ENCODE data around the gene HSD11B2. TPM values are rescaled to one million over a fixed set of nuclear protein-coding genes. Genes with fewer than 3 reads are reported as not detected.
A peak's percentile ranks its signal among the peaks of the same experiment; 100 is the strongest.

HSD11B2 gene
- total RNA-seq, 2 experiments from 2014 or later: 0.71 to 1.3 TPM

DNA sequence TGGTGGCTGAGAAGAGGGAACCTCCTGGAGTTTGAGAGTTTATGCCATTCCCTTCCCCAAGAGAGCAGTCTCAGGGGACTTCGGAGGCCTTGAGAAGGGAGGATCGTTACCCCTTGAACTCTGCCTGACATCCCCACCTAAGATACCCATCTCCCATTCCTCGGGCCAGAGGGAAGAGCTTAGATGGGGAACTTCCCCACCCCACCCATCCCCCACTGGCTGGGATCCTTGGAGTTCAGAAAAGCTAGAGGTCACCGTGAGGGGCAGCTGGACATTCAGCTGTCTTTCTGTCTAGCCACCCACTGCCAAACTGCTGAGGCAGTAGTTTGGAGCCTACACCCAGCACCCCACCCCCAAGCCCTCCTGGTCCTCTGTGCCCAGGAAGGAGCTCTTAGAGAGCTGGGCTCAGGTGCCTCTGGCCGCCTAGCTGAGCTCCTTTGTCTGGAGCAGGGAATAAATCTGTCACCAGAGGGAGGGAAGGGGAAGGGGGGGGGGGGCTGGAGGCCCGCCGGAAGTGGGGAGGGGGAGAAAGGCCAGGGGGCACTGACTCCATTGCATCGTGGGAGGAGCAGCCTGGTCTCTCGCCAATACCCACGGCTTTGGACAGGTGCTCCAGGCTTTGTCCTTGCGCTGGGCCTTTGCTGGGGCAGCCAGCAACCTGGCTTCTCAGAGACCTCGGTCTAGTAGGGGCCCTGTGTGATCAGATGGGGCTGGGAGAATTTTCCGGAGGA lies 1.0 kb downstream of the HSD11B2 start:
- DNase-seq: no peak
- H3K27me3 Mint-ChIP-seq: peaks cover 27% of the 10 kb centered on the region
- H3K4me3 Mint-ChIP-seq: peak overlapping the region; percentile 28
- intact Hi-C loops (cut with micrococcal nuclease): no loop called here
- H3K4me1 Mint-ChIP-seq (ENCODE audit: low read depth): peaks cover 10% of the 10 kb centered on the region
- H3K36me3 Mint-ChIP-seq: no peaks in the 10 kb centered on the region
- ChIA-PET POLR2A (interaction anchor here (1.8 kb wide), 1 partner anchor 19 kb away, joined by 4 read pairs; no protein-coding TSS in a partner anchor), CTCF (interaction anchor here (0.8 to 1.4 kb wide), 3 partner anchors 168 to 184 kb away, joined by 3 to 4 read pairs (median 3); partner anchors contain the start of gene FHOD1)
- H3K9me3 Mint-ChIP-seq: no peaks in the 10 kb centered on the region
- H3K27ac Mint-ChIP-seq: no peak overlapping the region

DNA sequence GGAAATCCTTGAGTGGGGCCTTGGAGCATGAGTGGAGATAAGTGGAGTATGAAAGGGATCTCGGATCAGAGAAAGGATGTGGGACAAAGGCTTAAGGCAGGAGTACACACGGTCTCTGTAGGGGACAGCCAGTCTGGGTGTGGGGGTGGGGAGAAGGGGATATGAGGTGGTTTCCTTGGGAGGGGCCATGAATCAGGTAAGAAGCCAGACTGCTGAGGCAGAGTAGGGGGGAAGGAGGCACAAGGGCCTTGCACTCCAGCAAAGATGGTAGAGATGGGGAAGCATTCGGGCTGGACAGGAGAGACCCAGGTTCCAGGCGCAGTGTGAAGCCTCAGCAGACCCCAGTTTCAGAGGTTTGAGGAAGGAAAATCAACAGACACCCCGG lies 1.6 kb downstream of the HSD11B2 start:
- Mint-ChIP-seq H3K36me3 (no peaks in the 10 kb centered on the region), H3K4me1 (ENCODE audit: low read depth) (peaks cover 10% of the 10 kb centered on the region), H3K27ac (no peak overlapping the region), H3K9me3 (no peaks in the 10 kb centered on the region), H3K4me3 (no peak overlapping the region), H3K27me3 (peaks cover 23% of the 10 kb centered on the region)
- intact Hi-C loops (cut with micrococcal nuclease): no loop called here
- ChIA-PET CTCF (interaction anchor here (0.8 to 1.4 kb wide), 4 partner anchors 10 to 185 kb away, joined by 3 to 4 read pairs (median 3); partner anchors contain the start of gene FHOD1), POLR2A (no interaction called here)
- DNase-seq: no peak

GRCh38 chr16:67433131-67433719 lies 2.3 kb downstream of the HSD11B2 start:
- intact Hi-C loops (cut with micrococcal nuclease): no loop called here
- Mint-ChIP-seq H3K4me3 (no peak overlapping the region), H3K27me3 (peaks cover 20% of the 10 kb centered on the region), H3K9me3 (no peaks in the 10 kb centered on the region), H3K27ac (no peak overlapping the region), H3K4me1 (ENCODE audit: low read depth) (peaks cover 13% of the 10 kb centered on the region), H3K36me3 (peaks cover 1% of the 10 kb centered on the region)
- DNase-seq: no peak
- POLR2A ChIA-PET: no interaction called here
- CTCF ChIA-PET: interaction anchor here (1.4 kb wide), 1 partner anchor 9 kb away, joined by 3 read pairs; no protein-coding TSS in a partner anchor

GRCh38 chr16:67435758-67436164 lies 4.8 kb downstream of the HSD11B2 start:
- Mint-ChIP-seq H3K36me3 (peaks cover 6% of the 10 kb centered on the region), H3K4me1 (ENCODE audit: low read depth) (peaks cover 10% of the 10 kb centered on the region), H3K4me3 (no peak overlapping the region), H3K9me3 (no peaks in the 10 kb centered on the region), H3K27me3 (peaks cover 4% of the 10 kb centered on the region), H3K27ac (no peak overlapping the region)
- POLR2A ChIA-PET: no interaction called here
- CTCF ChIA-PET: interaction anchor here (1.2 kb wide), 1 partner anchor 8 kb away, joined by 3 read pairs; no protein-coding TSS in a partner anchor
- intact Hi-C loops (cut with micrococcal nuclease): no loop called here
- no peak for DNase-seq

GRCh38 chr16:67436640-67437193 lies 5.8 kb downstream of the HSD11B2 start:
- H3K36me3 Mint-ChIP-seq: peaks cover 6% of the 10 kb centered on the region
- intact Hi-C loops (cut with micrococcal nuclease): no loop called here
- no peak for DNase-seq
- peaks cover under 1% of the 10 kb centered on the region for H3K27me3 Mint-ChIP-seq
- peaks cover 7% of the 10 kb centered on the region for H3K4me1 Mint-ChIP-seq (ENCODE audit: low read depth)
- H3K4me3 Mint-ChIP-seq: no peak overlapping the region
- no peak overlapping the region for H3K27ac Mint-ChIP-seq
- H3K9me3 Mint-ChIP-seq: no peaks in the 10 kb centered on the region
- CTCF ChIA-PET: interaction anchor here (1.2 kb wide), 1 partner anchor 9 kb away, joined by 3 read pairs; no protein-coding TSS in a partner anchor
- POLR2A ChIA-PET: no interaction called here

DNA sequence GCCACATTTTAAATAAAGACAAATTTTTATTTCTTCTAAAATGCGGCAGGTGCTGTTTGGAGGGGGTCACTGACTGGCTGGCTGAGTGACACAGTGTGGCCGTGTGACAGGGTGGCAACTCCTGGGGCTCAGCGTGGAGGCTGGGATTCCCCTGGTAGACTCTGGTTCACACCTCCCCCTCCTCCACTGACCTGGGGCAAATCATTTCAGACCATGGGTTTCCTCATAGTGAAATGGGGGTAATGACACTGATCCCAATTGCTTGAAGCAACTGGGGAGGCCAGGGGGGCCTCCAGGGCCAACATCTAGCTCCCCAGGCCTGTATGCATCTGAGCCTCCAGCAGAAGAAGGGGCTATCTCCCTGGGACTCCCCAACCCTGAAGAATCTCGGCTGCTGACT lies 6.6 kb downstream of the HSD11B2 start:
- Mint-ChIP-seq H3K36me3 (peaks cover 6% of the 10 kb centered on the region), H3K27me3 (no peaks in the 10 kb centered on the region), H3K27ac (no peak overlapping the region), H3K4me3 (no peak overlapping the region), H3K9me3 (no peaks in the 10 kb centered on the region), H3K4me1 (ENCODE audit: low read depth) (peaks cover 4% of the 10 kb centered on the region)
- ChIA-PET CTCF (interaction anchor here (0.9 kb wide), 1 partner anchor 10 kb away, joined by 3 read pairs; no protein-coding TSS in a partner anchor), POLR2A (no interaction called here)
- intact Hi-C loops (cut with micrococcal nuclease): no loop called here
- DNase-seq: peak; percentile 37

DNA sequence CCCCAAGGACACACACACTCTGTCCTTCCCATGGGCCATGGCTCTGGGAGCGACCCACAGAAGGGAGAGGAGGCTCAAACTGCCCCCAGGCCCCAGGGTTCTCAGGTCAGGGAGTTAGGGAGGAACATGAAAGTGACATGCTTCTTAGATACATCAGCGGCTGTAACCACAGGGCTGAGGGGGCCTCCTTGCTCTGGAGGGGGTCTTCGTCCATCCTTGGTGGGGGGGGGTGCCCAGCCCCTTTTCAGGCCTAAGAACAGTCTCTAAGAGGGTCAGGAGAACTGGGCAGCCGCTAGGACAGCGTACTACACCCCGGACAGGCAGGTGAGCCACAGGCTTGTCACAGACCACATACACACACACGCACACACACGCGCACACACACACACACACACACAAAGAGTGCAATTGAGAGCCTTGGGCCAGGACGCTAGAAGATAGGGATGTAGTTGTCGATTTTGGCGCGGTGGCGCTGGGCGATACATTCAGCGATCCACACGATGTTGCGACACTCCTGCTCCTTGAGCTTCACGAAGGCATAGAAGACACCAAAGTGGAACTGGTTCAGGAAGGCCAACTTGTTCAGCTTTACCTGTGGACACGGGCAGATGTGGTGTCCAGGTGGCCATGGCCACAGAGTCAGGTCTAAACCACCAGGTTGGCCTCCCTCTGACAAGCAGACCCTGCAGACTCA lies 7.3 kb downstream of the HSD11B2 start:
- Mint-ChIP-seq H3K36me3 (peaks cover 6% of the 10 kb centered on the region), H3K4me3 (no peak overlapping the region), H3K9me3 (no peaks in the 10 kb centered on the region), H3K4me1 (ENCODE audit: low read depth) (peaks cover 3% of the 10 kb centered on the region), H3K27ac (no peak overlapping the region), H3K27me3 (no peaks in the 10 kb centered on the region)
- POLR2A ChIA-PET: no interaction called here
- intact Hi-C loops (cut with micrococcal nuclease): no loop called here
- no peak for DNase-seq
- CTCF ChIA-PET: interaction anchor here (1.4 to 1.6 kb wide), 2 partner anchors 8 to 10 kb away, joined by 5 read pairs; partner anchors contain the start of gene HSD11B2

GRCh38 chr16:67438824-67439393 lies 8.0 kb downstream of the HSD11B2 start:
- no peak overlapping the region for H3K27ac Mint-ChIP-seq
- no peaks in the 10 kb centered on the region for H3K9me3 Mint-ChIP-seq
- ChIA-PET POLR2A (interaction anchor here (0.6 kb wide), 1 partner anchor 184 kb away, joined by 3 read pairs; no protein-coding TSS in a partner anchor), CTCF (interaction anchor here (1.4 to 1.6 kb wide), 2 partner anchors 8 to 11 kb away, joined by 5 read pairs; partner anchors contain the start of gene HSD11B2)
- H3K27me3 Mint-ChIP-seq: no peaks in the 10 kb centered on the region
- no peak overlapping the region for H3K4me3 Mint-ChIP-seq
- intact Hi-C loops (cut with micrococcal nuclease): no loop called here
- H3K4me1 Mint-ChIP-seq (ENCODE audit: low read depth): peaks cover 3% of the 10 kb centered on the region
- peaks cover 6% of the 10 kb centered on the region for H3K36me3 Mint-ChIP-seq
- DNase-seq: no peak

GRCh38 chr16:67441271-67441753 lies 10.4 kb downstream of the HSD11B2 start:
- Mint-ChIP-seq H3K27ac (no peak overlapping the region), H3K9me3 (no peaks in the 10 kb centered on the region), H3K27me3 (no peaks in the 10 kb centered on the region), H3K4me3 (no peak overlapping the region), H3K4me1 (ENCODE audit: low read depth) (peaks cover 3% of the 10 kb centered on the region), H3K36me3 (peaks cover 6% of the 10 kb centered on the region)
- CTCF ChIA-PET: interaction anchor here (1.0 to 2.2 kb wide), 4 partner anchors 8 to 24 kb away, joined by 3 to 11 read pairs (median 4); partner anchors contain the start of gene HSD11B2
- POLR2A ChIA-PET: interaction anchor here (1.2 kb wide), 1 partner anchor 12 kb away, joined by 3 read pairs; no protein-coding TSS in a partner anchor
- DNase-seq: no peak
- intact Hi-C loops (cut with micrococcal nuclease): no loop called here

GRCh38 chr16:67441907-67442306 lies 11.0 kb downstream of the HSD11B2 start:
- intact Hi-C loops (cut with micrococcal nuclease): no loop called here
- Mint-ChIP-seq H3K9me3 (no peaks in the 10 kb centered on the region), H3K27ac (no peak overlapping the region), H3K4me1 (ENCODE audit: low read depth) (peaks cover 3% of the 10 kb centered on the region), H3K36me3 (peaks cover 6% of the 10 kb centered on the region), H3K27me3 (no peaks in the 10 kb centered on the region), H3K4me3 (no peak overlapping the region)
- DNase-seq: no peak
- POLR2A ChIA-PET: no interaction called here
- CTCF ChIA-PET: interaction anchor here (1.0 to 2.2 kb wide), 3 partner anchors 9 to 25 kb away, joined by 3 to 11 read pairs (median 3); no protein-coding TSS in a partner anchor

DNA sequence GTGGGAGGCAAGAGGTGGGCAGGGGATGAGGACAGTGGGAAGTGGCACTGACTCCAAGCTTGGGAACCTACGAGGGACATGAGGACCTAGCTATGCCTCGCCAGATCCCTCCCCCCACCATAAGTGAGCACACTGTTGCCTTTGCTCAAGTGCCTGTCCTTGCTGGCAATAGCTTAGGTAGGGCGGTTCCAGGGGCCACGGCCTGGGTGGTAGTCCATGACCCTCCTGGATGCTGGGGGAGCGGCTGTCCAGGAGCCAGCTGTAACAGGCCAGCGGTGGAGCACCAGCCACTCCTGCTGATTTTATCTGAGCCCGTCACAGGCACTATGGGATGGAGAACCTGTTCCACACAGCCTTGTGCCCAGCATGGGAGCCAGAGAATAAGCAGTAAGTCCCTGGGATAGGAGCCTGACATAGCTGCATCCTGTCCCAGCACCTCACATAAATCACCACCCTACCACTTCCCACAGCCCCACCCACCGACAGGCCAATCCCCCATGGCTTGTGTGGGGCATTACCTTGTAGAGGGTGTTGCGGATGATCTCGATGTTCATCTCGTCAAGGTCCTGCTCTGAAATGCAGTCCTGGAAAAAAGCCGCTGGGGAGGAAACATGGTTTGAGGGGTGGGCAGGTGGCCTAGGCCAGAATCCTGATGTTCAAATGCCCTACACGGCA lies 11.8 kb downstream of the HSD11B2 start:
- Mint-ChIP-seq H3K9me3 (no peaks in the 10 kb centered on the region), H3K27ac (no peak overlapping the region), H3K4me3 (no peak overlapping the region), H3K27me3 (no peaks in the 10 kb centered on the region), H3K36me3 (peaks cover 6% of the 10 kb centered on the region), H3K4me1 (ENCODE audit: low read depth) (peaks cover 2% of the 10 kb centered on the region)
- no peak for DNase-seq
- ChIA-PET CTCF (interaction anchor here (1.2 to 4.7 kb wide), 2 partner anchors 10 to 15 kb away, joined by 3 to 46 read pairs; no protein-coding TSS in a partner anchor), POLR2A (no interaction called here)
- intact Hi-C loops (cut with micrococcal nuclease): no loop called here

All from activated CD4-positive, alpha-beta memory T cell treated with anti-CD3 and anti-CD28 coated beads for 36 hours (primary cell).